K562 (cell line): ENCODE results near the gene FRMD5. TPM values are rescaled to one million over a fixed set of nuclear protein-coding genes. Genes with fewer than 3 reads are reported as not detected.

Source experiments
- ESRRB ChIP-seq: fragments of 250-450 bp; sonication (Bioruptor Pico); IDR thresholded peaks from 2 replicates; pipeline ENCODE4 v1.5.0; 2020; ENCODE audit warnings: mild to moderate bottlenecking, moderate library complexity, borderline replicate concordance
- ETV5 ChIP-seq: sonication (generic); formaldehyde crosslinking; IDR thresholded peaks from 2 replicates; pipeline ENCODE4 v1.4.0; 2020; ENCODE audit warnings: low read depth, mild to moderate bottlenecking, missing genetic modification reagents
- SIX5 ChIP-seq, 2 experiments: IDR thresholded peaks; 2 replicates each; pipeline ENCODE4 v1.6.1; 2011; ENCODE audit warnings: low read length in 2 of 2, borderline replicate concordance in 1 of 2, low read depth in 1 of 2, mild to moderate bottlenecking in 1 of 2, moderate library complexity in 1 of 2; ENCODE audit not compliant: insufficient read depth in 1 of 2
- polyA plus RNA-seq, 8 experiments: library from polyadenylated mRNA; depleted of rRNA in 4 of 8; stranded (reverse) in 5 of 8; unstranded in 3 of 8; fragments of >200 nt; fragmentation: Nextera tagmentation in 2 of 8; fragmentation: Illumina TruSeq in 1 of 8; extraction: Ambion mirVana in 2 of 8; extraction: Trizol in 1 of 8; gene quantifications; 2 replicates each; pipeline versions ENCODE4 v1.2.1 to v1.2.3, GENCODE V29; 2011 to 2014; ENCODE audit warnings: inconsistent platforms in 1 of 8, missing spikeins in 1 of 8
- total RNA-seq, 7 experiments: library from RNA; depleted of rRNA in 6 of 7; stranded (reverse); fragments of >200 nt in 6 of 7; fragmentation: Illumina TruSeq in 2 of 7; extraction: Trizol in 2 of 7; gene quantifications; 2 replicates each; pipeline versions ENCODE4 v1.2.1 to v1.2.3, GENCODE V29; 2011 to 2021; ENCODE audit warnings: low replicate concordance in 1 of 7
- TF ChIP-seq, protein P1 (sequence below): fragments of 250-450 bp; sonication (Bioruptor Pico); IDR thresholded peaks from 2 replicates; pipeline ENCODE4 v1.4.0; 2020
- TF ChIP-seq, protein P2 (sequence below): fragments of 450-650 bp; IDR thresholded peaks from 2 replicates; pipeline ENCODE4 v1.6.1; 2016; ENCODE audit warnings: missing biosample characterization, missing genetic modification characterization

FRMD5 gene
- total and polyA plus RNA-seq, 9 of the 15 experiments (the other 6 are each of a cell fraction or from before 2014, with no cell fraction given): 0.13 to 0.38 TPM; not detected in 7

DNA sequence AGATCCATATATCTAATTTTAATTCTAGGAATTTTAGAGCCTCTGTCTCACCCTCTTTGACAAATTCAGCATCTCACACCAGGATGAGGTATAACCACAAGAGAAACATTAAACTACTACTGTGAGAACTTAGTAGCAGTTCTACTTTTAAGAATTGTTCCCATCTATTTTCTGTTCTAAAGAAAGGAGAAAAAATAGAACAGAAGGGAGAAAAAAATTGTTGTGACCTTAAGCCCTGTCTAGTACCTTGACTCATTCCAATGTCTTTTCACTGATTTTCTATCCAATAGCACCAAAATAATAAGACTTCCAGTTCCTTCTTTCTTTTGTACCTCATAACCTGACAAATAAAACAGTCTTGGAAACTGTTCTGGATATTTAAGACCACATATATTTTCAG is 37.0 kb downstream of the FRMD5 start (continued):
- TF ChIP-seq, protein P1, sequence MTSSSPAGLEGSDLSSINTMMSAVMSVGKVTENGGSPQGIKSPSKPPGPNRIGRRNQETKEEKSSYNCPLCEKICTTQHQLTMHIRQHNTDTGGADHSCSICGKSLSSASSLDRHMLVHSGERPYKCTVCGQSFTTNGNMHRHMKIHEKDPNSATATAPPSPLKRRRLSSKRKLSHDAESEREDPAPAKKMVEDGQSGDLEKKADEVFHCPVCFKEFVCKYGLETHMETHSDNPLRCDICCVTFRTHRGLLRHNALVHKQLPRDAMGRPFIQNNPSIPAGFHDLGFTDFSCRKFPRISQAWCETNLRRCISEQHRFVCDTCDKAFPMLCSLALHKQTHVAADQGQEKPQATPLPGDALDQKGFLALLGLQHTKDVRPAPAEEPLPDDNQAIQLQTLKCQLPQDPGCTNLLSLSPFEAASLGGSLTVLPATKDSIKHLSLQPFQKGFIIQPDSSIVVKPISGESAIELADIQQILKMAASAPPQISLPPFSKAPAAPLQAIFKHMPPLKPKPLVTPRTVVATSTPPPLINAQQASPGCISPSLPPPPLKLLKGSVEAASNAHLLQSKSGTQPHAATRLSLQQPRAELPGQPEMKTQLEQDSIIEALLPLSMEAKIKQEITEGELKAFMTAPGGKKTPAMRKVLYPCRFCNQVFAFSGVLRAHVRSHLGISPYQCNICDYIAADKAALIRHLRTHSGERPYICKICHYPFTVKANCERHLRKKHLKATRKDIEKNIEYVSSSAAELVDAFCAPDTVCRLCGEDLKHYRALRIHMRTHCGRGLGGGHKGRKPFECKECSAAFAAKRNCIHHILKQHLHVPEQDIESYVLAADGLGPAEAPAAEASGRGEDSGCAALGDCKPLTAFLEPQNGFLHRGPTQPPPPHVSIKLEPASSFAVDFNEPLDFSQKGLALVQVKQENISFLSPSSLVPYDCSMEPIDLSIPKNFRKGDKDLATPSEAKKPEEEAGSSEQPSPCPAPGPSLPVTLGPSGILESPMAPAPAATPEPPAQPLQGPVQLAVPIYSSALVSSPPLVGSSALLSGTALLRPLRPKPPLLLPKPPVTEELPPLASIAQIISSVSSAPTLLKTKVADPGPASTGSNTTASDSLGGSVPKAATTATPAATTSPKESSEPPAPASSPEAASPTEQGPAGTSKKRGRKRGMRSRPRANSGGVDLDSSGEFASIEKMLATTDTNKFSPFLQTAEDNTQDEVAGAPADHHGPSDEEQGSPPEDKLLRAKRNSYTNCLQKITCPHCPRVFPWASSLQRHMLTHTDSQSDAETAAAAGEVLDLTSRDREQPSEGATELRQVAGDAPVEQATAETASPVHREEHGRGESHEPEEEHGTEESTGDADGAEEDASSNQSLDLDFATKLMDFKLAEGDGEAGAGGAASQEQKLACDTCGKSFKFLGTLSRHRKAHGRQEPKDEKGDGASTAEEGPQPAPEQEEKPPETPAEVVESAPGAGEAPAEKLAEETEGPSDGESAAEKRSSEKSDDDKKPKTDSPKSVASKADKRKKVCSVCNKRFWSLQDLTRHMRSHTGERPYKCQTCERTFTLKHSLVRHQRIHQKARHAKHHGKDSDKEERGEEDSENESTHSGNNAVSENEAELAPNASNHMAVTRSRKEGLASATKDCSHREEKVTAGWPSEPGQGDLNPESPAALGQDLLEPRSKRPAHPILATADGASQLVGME (CRISPR knock-in tag): no peak
- TF ChIP-seq ETV5 (CRISPR knock-in tag) (no peak), SIX5 (IDR thresholded peaks at IDR 0.05; ENCODE audit: borderline replicate concordance in 1 of 2, insufficient read depth in 1 of 2, low read depth in 1 of 2, low read length in 2 of 2) (no peak), ESRRB (CRISPR knock-in tag) (no peak)
- TF ChIP-seq, protein P2, sequence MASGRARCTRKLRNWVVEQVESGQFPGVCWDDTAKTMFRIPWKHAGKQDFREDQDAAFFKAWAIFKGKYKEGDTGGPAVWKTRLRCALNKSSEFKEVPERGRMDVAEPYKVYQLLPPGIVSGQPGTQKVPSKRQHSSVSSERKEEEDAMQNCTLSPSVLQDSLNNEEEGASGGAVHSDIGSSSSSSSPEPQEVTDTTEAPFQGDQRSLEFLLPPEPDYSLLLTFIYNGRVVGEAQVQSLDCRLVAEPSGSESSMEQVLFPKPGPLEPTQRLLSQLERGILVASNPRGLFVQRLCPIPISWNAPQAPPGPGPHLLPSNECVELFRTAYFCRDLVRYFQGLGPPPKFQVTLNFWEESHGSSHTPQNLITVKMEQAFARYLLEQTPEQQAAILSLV (tag): no peak
